GM23338 (cell line): ENCODE data around the gene PWP2. TPM values are rescaled to one million over a fixed set of nuclear protein-coding genes. Genes with fewer than 3 reads are reported as not detected.

Experiments used
- ATAC-seq: fragments of 200-7000 bp; cut with Tn5 transposase; 3 replicates; pipeline ENCODE4 v1.9.1; 2020
- DNase-seq: peaks from one replicate; pipeline ENCODE4 v3.0.0-alpha.2; 2015; ENCODE audit warnings: low spot score
- H2AFZ ChIP-seq: fragments of 200-600 bp; sonication (generic); 2 replicates; pipeline ENCODE4 v1.8.0; 2016; ENCODE audit warnings: antibody characterized with exemption, mild to moderate bottlenecking, moderate library complexity
- H3F3A ChIP-seq: fragments of 200-600 bp; sonication (generic); replicated peaks from 2 replicates; pipeline ENCODE4 v1.8.0; 2017; ENCODE audit warnings: antibody characterized with exemption, mixed run types, low read depth
- H3K27ac ChIP-seq: fragments of 200-600 bp; sonication (generic); 2 replicates; pipeline ENCODE4 v1.6.1; 2016; ENCODE audit warnings: low read depth
- H3K27me3 ChIP-seq: fragments of 200-600 bp; sonication (generic); 2 replicates; pipeline ENCODE4 v1.8.0; 2016; ENCODE audit warnings: mild to moderate bottlenecking, mixed run types, moderate library complexity; ENCODE audit not compliant: insufficient read depth
- H3K36me3 ChIP-seq: fragments of 200-600 bp; sonication (generic); 2 replicates; pipeline ENCODE4 v1.8.0; 2016; ENCODE audit warnings: mild to moderate bottlenecking; ENCODE audit not compliant: insufficient read depth
- H3K4me1 ChIP-seq: fragments of 200-600 bp; sonication (generic); 2 replicates; pipeline ENCODE4 v1.8.0; 2016; ENCODE audit warnings: mild to moderate bottlenecking, moderate library complexity; ENCODE audit not compliant: insufficient read depth
- H3K4me2 ChIP-seq: fragments of 200-600 bp; sonication (generic); 2 replicates; pipeline ENCODE4 v1.7.1; 2017; ENCODE audit warnings: mixed run types
- H3K4me3 ChIP-seq: fragments of 200-600 bp; sonication (generic); 2 replicates; pipeline ENCODE4 v1.6.1; 2016; ENCODE audit warnings: mixed run types
- H3K79me2 ChIP-seq: fragments of 200-600 bp; sonication (generic); replicated peaks from 2 replicates; pipeline ENCODE4 v1.8.0; 2017; ENCODE audit warnings: mild to moderate bottlenecking; ENCODE audit not compliant: insufficient read depth
- H3K9me2 ChIP-seq: fragments of 200-600 bp; sonication (generic); 2 replicates; pipeline ENCODE4 v1.8.0; 2017; ENCODE audit not compliant: insufficient read depth
- H4K20me1 ChIP-seq: fragments of 200-600 bp; sonication (generic); replicated peaks from 2 replicates; pipeline ENCODE4 v1.8.0; 2017; ENCODE audit warnings: mild to moderate bottlenecking; ENCODE audit not compliant: insufficient read depth
- H3K27ac Mint-ChIP-seq: 2 replicates; pipeline ENCODE4 v1.8.0; 2020; ENCODE audit warnings: inconsistent platforms, mild to moderate bottlenecking, moderate library complexity, mixed read lengths
- H3K27me3 Mint-ChIP-seq: 3 replicates; pipeline ENCODE4 v1.8.0; 2022; ENCODE audit warnings: low read depth, mild to moderate bottlenecking, moderate library complexity, mixed read lengths, inconsistent platforms; ENCODE audit not compliant: insufficient read depth, poor library complexity
- H3K36me3 Mint-ChIP-seq: 3 replicates; pipeline ENCODE4 v1.8.0; 2021; ENCODE audit warnings: low read depth, mild to moderate bottlenecking, inconsistent platforms, moderate library complexity, mixed read lengths
- H3K4me1 Mint-ChIP-seq: 3 replicates; pipeline ENCODE4 v1.8.0; 2020; ENCODE audit warnings: mild to moderate bottlenecking, inconsistent platforms, mixed read lengths
- H3K4me3 Mint-ChIP-seq: 3 replicates; pipeline ENCODE4 v1.8.0; 2021; ENCODE audit warnings: moderate library complexity, mild to moderate bottlenecking, inconsistent platforms, mixed read lengths
- H3K9me3 Mint-ChIP-seq: 3 replicates; pipeline ENCODE4 v1.8.0; 2020; ENCODE audit warnings: moderate library complexity, mild to moderate bottlenecking, inconsistent platforms, mixed read lengths
- CREB1 ChIP-seq: fragments of 250-450 bp; sonication (Bioruptor Pico); IDR thresholded peaks from 2 replicates; pipeline ENCODE4 v1.5.0; 2020; ENCODE audit warnings: low read depth, mild to moderate bottlenecking, moderate library complexity
- CTCF ChIP-seq, 2 experiments: fragments of 200-600 bp in 1 of 2; sonication (generic) in 1 of 2; conservative IDR thresholded peaks; 2 replicates each; pipeline versions ENCODE4 v1.5.1 to v1.6.1; 2016 to 2017; ENCODE audit warnings: antibody characterized with exemption in 2 of 2, low read depth in 2 of 2, mild to moderate bottlenecking in 2 of 2, moderate library complexity in 1 of 2
- EZH2 ChIP-seq: fragments of 200-600 bp; sonication (generic); IDR thresholded peaks from one replicate; pipeline ENCODE4 v1.8.0; 2017; ENCODE audit warnings: antibody characterized with exemption, mild to moderate bottlenecking, low read depth; ENCODE audit not compliant: unreplicated experiment
- EZH2phosphoT487 ChIP-seq: fragments of 200-600 bp; sonication (generic); IDR thresholded peaks from one replicate; pipeline ENCODE4 v1.8.1; 2018; ENCODE audit warnings: antibody characterized with exemption; ENCODE audit not compliant: unreplicated experiment
- JUNB ChIP-seq: IDR thresholded peaks from one replicate; pipeline ENCODE4 v1.6.1; 2016; ENCODE audit warnings: antibody characterized with exemption; ENCODE audit not compliant: unreplicated experiment
- NANOG ChIP-seq: IDR thresholded peaks from 2 replicates; pipeline ENCODE4 v1.6.1; 2016; ENCODE audit warnings: antibody characterized with exemption, borderline replicate concordance
- POLR2AphosphoS5 ChIP-seq: IDR thresholded peaks from 2 replicates; pipeline ENCODE4 v1.6.1; 2016; ENCODE audit warnings: antibody characterized with exemption, low read depth
- STAT1 ChIP-seq: IDR thresholded peaks from one replicate; pipeline ENCODE4 v1.6.1; 2016; ENCODE audit warnings: antibody characterized with exemption; ENCODE audit not compliant: unreplicated experiment
- ZNF114 ChIP-seq: fragments of 250-450 bp; sonication (Bioruptor Pico); IDR thresholded peaks from 2 replicates; pipeline ENCODE4 v1.5.0; 2020; ENCODE audit warnings: mild to moderate bottlenecking, moderate library complexity
- ZNF331 ChIP-seq: fragments of 250-450 bp; sonication (Bioruptor Pico); IDR thresholded peaks from 2 replicates; pipeline ENCODE4 v1.5.0; 2020; ENCODE audit warnings: low read depth, mild to moderate bottlenecking, moderate library complexity
- ZNF462 ChIP-seq: fragments of 250-450 bp; sonication (Bioruptor Pico); IDR thresholded peaks from 2 replicates; pipeline ENCODE4 v1.5.0; 2020; ENCODE audit warnings: mild to moderate bottlenecking, moderate library complexity
- polyA plus RNA-seq: library from polyadenylated mRNA; unstranded; fragments of >200 nt; fragmentation: Nextera tagmentation; extraction: Ambion mirVana; gene quantifications from 2 replicates; pipeline ENCODE4 v1.2.1, GENCODE V29; 2016
- total RNA-seq: library from RNA; depleted of rRNA; stranded (reverse); fragments of >200 nt; shearing (Covaris generic); gene quantifications from 2 replicates; pipeline ENCODE4 v1.2.3, GENCODE V29; 2014
- TF ChIP-seq, protein P1 (sequence below): IDR thresholded peaks from 2 replicates; pipeline ENCODE4 v1.6.1; 2016; ENCODE audit warnings: antibody characterized with exemption
- TF ChIP-seq, protein P2 (sequence below): IDR thresholded peaks from one replicate; pipeline ENCODE4 v1.6.1; 2018; ENCODE audit warnings: antibody characterized with exemption; ENCODE audit not compliant: unreplicated experiment

Gene PWP2
- total and polyA plus RNA-seq, 2 experiments from 2014 or later = 18.2 to 59.2 TPM

- H4K20me1 ChIP-seq = peaks cover 14% of the 10 kb centered on the region; the same call in 1 of the 2 replicates
- ATAC-seq (no peak), DNase-seq (no peak)
- no peak overlapping the region for H3K27ac Mint-ChIP-seq
- H3K27ac ChIP-seq = no peak overlapping the region
- H3K4me1 Mint-ChIP-seq = peaks cover 3% of the 10 kb centered on the region
- H3K9me3 Mint-ChIP-seq = no peaks in the 10 kb centered on the region
- H3K36me3 ChIP-seq = peaks cover 5% of the 10 kb centered on the region; the same call in 1 of the 2 replicates
- H3F3A ChIP-seq = no peaks in the 10 kb centered on the region
- no peaks in the 10 kb centered on the region for H3K27me3 ChIP-seq
- no peak overlapping the region for H3K4me3 ChIP-seq
- TF ChIP-seq, protein P1, sequence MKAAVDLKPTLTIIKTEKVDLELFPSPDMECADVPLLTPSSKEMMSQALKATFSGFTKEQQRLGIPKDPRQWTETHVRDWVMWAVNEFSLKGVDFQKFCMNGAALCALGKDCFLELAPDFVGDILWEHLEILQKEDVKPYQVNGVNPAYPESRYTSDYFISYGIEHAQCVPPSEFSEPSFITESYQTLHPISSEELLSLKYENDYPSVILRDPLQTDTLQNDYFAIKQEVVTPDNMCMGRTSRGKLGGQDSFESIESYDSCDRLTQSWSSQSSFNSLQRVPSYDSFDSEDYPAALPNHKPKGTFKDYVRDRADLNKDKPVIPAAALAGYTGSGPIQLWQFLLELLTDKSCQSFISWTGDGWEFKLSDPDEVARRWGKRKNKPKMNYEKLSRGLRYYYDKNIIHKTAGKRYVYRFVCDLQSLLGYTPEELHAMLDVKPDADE = no peak
- TF ChIP-seq EZH2 (no peak), JUNB (no peak), STAT1 (no peak), ZNF462 (no peak), NANOG (no peak), EZH2phosphoT487 (no peak), CTCF (conservative IDR thresholded peaks at IDR 0.05; ENCODE audit: low read depth in 2 of 2) (no peak), ZNF114 (CRISPR knock-in tag) (no peak), CREB1 (no peak), POLR2AphosphoS5 (no peak), ZNF331 (CRISPR knock-in tag) (no peak)
- TF ChIP-seq, protein P2, sequence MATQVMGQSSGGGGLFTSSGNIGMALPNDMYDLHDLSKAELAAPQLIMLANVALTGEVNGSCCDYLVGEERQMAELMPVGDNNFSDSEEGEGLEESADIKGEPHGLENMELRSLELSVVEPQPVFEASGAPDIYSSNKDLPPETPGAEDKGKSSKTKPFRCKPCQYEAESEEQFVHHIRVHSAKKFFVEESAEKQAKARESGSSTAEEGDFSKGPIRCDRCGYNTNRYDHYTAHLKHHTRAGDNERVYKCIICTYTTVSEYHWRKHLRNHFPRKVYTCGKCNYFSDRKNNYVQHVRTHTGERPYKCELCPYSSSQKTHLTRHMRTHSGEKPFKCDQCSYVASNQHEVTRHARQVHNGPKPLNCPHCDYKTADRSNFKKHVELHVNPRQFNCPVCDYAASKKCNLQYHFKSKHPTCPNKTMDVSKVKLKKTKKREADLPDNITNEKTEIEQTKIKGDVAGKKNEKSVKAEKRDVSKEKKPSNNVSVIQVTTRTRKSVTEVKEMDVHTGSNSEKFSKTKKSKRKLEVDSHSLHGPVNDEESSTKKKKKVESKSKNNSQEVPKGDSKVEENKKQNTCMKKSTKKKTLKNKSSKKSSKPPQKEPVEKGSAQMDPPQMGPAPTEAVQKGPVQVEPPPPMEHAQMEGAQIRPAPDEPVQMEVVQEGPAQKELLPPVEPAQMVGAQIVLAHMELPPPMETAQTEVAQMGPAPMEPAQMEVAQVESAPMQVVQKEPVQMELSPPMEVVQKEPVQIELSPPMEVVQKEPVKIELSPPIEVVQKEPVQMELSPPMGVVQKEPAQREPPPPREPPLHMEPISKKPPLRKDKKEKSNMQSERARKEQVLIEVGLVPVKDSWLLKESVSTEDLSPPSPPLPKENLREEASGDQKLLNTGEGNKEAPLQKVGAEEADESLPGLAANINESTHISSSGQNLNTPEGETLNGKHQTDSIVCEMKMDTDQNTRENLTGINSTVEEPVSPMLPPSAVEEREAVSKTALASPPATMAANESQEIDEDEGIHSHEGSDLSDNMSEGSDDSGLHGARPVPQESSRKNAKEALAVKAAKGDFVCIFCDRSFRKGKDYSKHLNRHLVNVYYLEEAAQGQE = no peak
- H2AFZ ChIP-seq = no peak overlapping the region
- peaks cover 3% of the 10 kb centered on the region for H3K27me3 Mint-ChIP-seq
- H3K79me2 ChIP-seq = peaks cover 13% of the 10 kb centered on the region
- peaks cover 23% of the 10 kb centered on the region for H3K36me3 Mint-ChIP-seq
- H3K9me2 ChIP-seq = no peaks in the 10 kb centered on the region
- H3K4me1 ChIP-seq = no peaks in the 10 kb centered on the region
- no peak overlapping the region for H3K4me2 ChIP-seq
- no peak overlapping the region for H3K4me3 Mint-ChIP-seq
Measured at GRCh38 chr21:44072111-44072510, 35.1 kb upstream of the PWP2 start.
